ENCODE measurements around the gene BAHCC1. TPM values are rescaled to one million over a fixed set of nuclear protein-coding genes. Genes with fewer than 3 reads are reported as not detected.

The BAHCC1 gene
- total RNA-seq, 2 experiments from 2014 or later: 0.20 to 0.41 TPM

GRCh38 chr17:81390873-81391255, 4.4 kb upstream of the BAHCC1 start:
- Mint-ChIP-seq H3K4me3 (peak overlapping the region; percentile 5), H3K27ac (no peak overlapping the region), H3K36me3 (ENCODE audit: low read depth) (peaks cover 4% of the 10 kb centered on the region), H3K9me3 (no peaks in the 10 kb centered on the region), H3K27me3 (peaks cover 73% of the 10 kb centered on the region), H3K4me1 (ENCODE audit: low read depth) (peaks cover 18% of the 10 kb centered on the region)
- H3K9me3 ChIP-seq (ENCODE audit: control insufficient read depth in 1 of 2, insufficient read depth in 1 of 2, low read length in 2 of 2): peaks cover 0 to 33% of the 10 kb centered on the region in 2 experiments
- intact Hi-C loops (cut with DNase I, micrococcal nuclease): no loop called here
- H3K4me3 ChIP-seq (ENCODE audit: low read length): no peak overlapping the region
- H3K36me3 ChIP-seq (ENCODE audit: insufficient read depth, low read length): no peaks in the 10 kb centered on the region
- TF ChIP-seq CTCF (IDR thresholded peaks at IDR 0.05): no peak
- no peak for ATAC-seq (ENCODE audit: poor library complexity)
- peaks cover 49% of the 10 kb centered on the region for H3K4me1 ChIP-seq (ENCODE audit: insufficient read depth, low read length)
- no peak overlapping the region for H3K27ac ChIP-seq (ENCODE audit: low read depth in 1 of 2, low read length in 2 of 2)
- ChIA-PET CTCF (no interaction called here), POLR2A (no interaction called here)
- DNase-seq: no peak
- peaks cover 67 to 83% of the 10 kb centered on the region in 2 experiments for H3K27me3 ChIP-seq (ENCODE audit: control insufficient read depth in 1 of 2, insufficient read depth in 2 of 2, low read length in 2 of 2)

- ChIA-PET CTCF (interaction anchor here (1.1 kb wide), 1 partner anchor 99 kb away, joined by 3 read pairs; no protein-coding TSS in a partner anchor), POLR2A (no interaction called here)
- H3K27me3 ChIP-seq (ENCODE audit: control insufficient read depth in 1 of 2, insufficient read depth in 2 of 2, low read length in 2 of 2): peaks cover 66 to 83% of the 10 kb centered on the region in 2 experiments
Measured at GRCh38 chr17:81391293-81391935, 3.8 kb upstream of the BAHCC1 start.

More at GRCh38 chr17:81391293-81391935, 3.8 kb upstream of the BAHCC1 start:
- H3K4me3 ChIP-seq (ENCODE audit: low read length): no peak overlapping the region
- no peak overlapping the region for H3K27ac ChIP-seq (ENCODE audit: low read depth in 1 of 2, low read length in 2 of 2)
- Mint-ChIP-seq H3K9me3 (no peaks in the 10 kb centered on the region), H3K27me3 (peaks cover 68% of the 10 kb centered on the region), H3K36me3 (ENCODE audit: low read depth) (peaks cover 4% of the 10 kb centered on the region), H3K27ac (no peak overlapping the region), H3K4me3 (peak overlapping the region; percentile 5), H3K4me1 (ENCODE audit: low read depth) (peaks cover 18% of the 10 kb centered on the region)
- intact Hi-C loops (cut with DNase I, micrococcal nuclease): no loop called here
- peaks cover 0 to 35% of the 10 kb centered on the region in 2 experiments for H3K9me3 ChIP-seq (ENCODE audit: control insufficient read depth in 1 of 2, insufficient read depth in 1 of 2, low read length in 2 of 2)
- no peak for TF ChIP-seq CTCF (IDR thresholded peaks at IDR 0.05)
- no peak for ATAC-seq (ENCODE audit: poor library complexity)
- DNase-seq: no peak
- peaks cover 51% of the 10 kb centered on the region for H3K4me1 ChIP-seq (ENCODE audit: insufficient read depth, low read length)
- H3K36me3 ChIP-seq (ENCODE audit: insufficient read depth, low read length): no peaks in the 10 kb centered on the region

All from CD4-positive, alpha-beta T cell (primary cell).